ENCODE results near the gene KREMEN1. TPM values are rescaled to one million over a fixed set of nuclear protein-coding genes. Genes with fewer than 3 reads are reported as not detected.

Gene KREMEN1
- total RNA-seq, 6 donors from 2014 or later: 8.4 to 24.3 (median 15.9) TPM

GRCh38 chr22:29029202-29030000 is 43.4 kb upstream of the KREMEN1 start:
- WGBS, 2 donors: 89 to 91% methylated on average over 9 of the region's 9 CpGs
- peak overlapping the region in 3 of 4 donors; percentile 21 to 89 (median 82) for H3K27ac ChIP-seq
- no peaks in the 10 kb centered on the region for H3K27me3 ChIP-seq
- TF ChIP-seq EP300 (IDR thresholded peaks at IDR 0.05) (no peak), POLR2AphosphoS5 (IDR thresholded peaks at IDR 0.05) (no peak), CTCF (IDR thresholded peaks at IDR 0.05) (no peak), POLR2A (IDR thresholded peaks at IDR 0.05) (no peak)
- H3K4me3 ChIP-seq: no peak overlapping the region
- H3K36me3 ChIP-seq: no peaks in the 10 kb centered on the region
- DNase-seq (no peak), ATAC-seq (ENCODE audit: low FRiP score in 2 of 2) (no peak)
- H3K4me1 ChIP-seq: peaks cover 26 to 45% (median 41%) of the 10 kb centered on the region in 4 donors
- no peaks in the 10 kb centered on the region for H3K9me3 ChIP-seq

GRCh38 chr22:29030016-29030617 is 42.7 kb upstream of the KREMEN1 start:
- TF ChIP-seq POLR2A (IDR thresholded peaks at IDR 0.05): no peak
- no peak for TF ChIP-seq EP300 (IDR thresholded peaks at IDR 0.05)
- no peak for TF ChIP-seq POLR2AphosphoS5 (IDR thresholded peaks at IDR 0.05)
- peak in 1 of 6 experiments; percentile 5 for TF ChIP-seq CTCF (IDR thresholded peaks at IDR 0.05)
- H3K27me3 ChIP-seq: no peaks in the 10 kb centered on the region
- ATAC-seq (ENCODE audit: low FRiP score in 2 of 2): no peak
- no peaks in the 10 kb centered on the region for H3K9me3 ChIP-seq
- H3K36me3 ChIP-seq: no peaks in the 10 kb centered on the region
- peak; percentile 44 to 84 for DNase-seq
- WGBS, 2 donors: 19 to 22% methylated on average over 14 to 20 of the region's 20 CpGs
- H3K27ac ChIP-seq: peak overlapping the region; percentile 81 to 90 (median 86)
- peaks cover 26 to 45% (median 40%) of the 10 kb centered on the region in 4 donors for H3K4me1 ChIP-seq
- H3K4me3 ChIP-seq: peak overlapping the region; percentile 19 to 57 (median 48)

GRCh38 chr22:29030618-29031226 is 42.1 kb upstream of the KREMEN1 start:
- DNase-seq: peak; percentile 83 to 88
- WGBS, 2 donors: 3 to 4% methylated on average over 13 to 28 of the region's 32 CpGs
- H3K27me3 ChIP-seq: no peaks in the 10 kb centered on the region
- H3K4me1 ChIP-seq: peaks cover 26 to 45% (median 40%) of the 10 kb centered on the region in 4 donors
- peak overlapping the region; percentile 19 to 57 (median 48) for H3K4me3 ChIP-seq
- TF ChIP-seq EP300 (IDR thresholded peaks at IDR 0.05) (peak in 1 of 4 donors; percentile 71), POLR2A (IDR thresholded peaks at IDR 0.05) (no peak), POLR2AphosphoS5 (IDR thresholded peaks at IDR 0.05) (peak in 1 of 2 donors; percentile 52)
- peak; percentile 67 to 86 for ATAC-seq (ENCODE audit: low FRiP score in 2 of 2)
- no peaks in the 10 kb centered on the region for H3K36me3 ChIP-seq
- no peaks in the 10 kb centered on the region for H3K9me3 ChIP-seq
- peak overlapping the region; percentile 81 to 90 (median 86) for H3K27ac ChIP-seq

- Histone ChIP-seq H3K27ac (peak overlapping the region; percentile 81 to 90 (median 86)), H3K27me3 (no peaks in the 10 kb centered on the region), H3K4me1 (peaks cover 26 to 45% (median 40%) of the 10 kb centered on the region in 4 donors), H3K36me3 (no peaks in the 10 kb centered on the region), H3K9me3 (no peaks in the 10 kb centered on the region), H3K4me3 (peak overlapping the region in 3 of 4 donors; percentile 44 to 57 (median 51))
- TF ChIP-seq EP300 (IDR thresholded peaks at IDR 0.05): peak in 2 of 4 donors; percentile 32 to 79
- peak in 1 of 6 experiments; percentile 16 for TF ChIP-seq CTCF (IDR thresholded peaks at IDR 0.05)
- TF ChIP-seq POLR2AphosphoS5 (IDR thresholded peaks at IDR 0.05): peak; percentile 59 to 63
- no peak for TF ChIP-seq POLR2A (IDR thresholded peaks at IDR 0.05)
- ATAC-seq (ENCODE audit: low FRiP score in 2 of 2) (peak; percentile 86 to 94), DNase-seq (peak; percentile 46 to 88)
- 24 to 30% methylated on average over 11 to 18 of the region's 18 CpGs for WGBS, 2 donors
Measured at GRCh38 chr22:29031227-29032011, 41.4 kb upstream of the KREMEN1 start.

All from upper lobe of left lung (tissue), 6 donors.